ENCODE data around the gene FIBP. TPM values are rescaled to one million over a fixed set of nuclear protein-coding genes. Genes with fewer than 3 reads are reported as not detected.

FIBP gene
- total RNA-seq, 2 donors from 2014 or later = 50.9 to 82.8 TPM

DNA sequence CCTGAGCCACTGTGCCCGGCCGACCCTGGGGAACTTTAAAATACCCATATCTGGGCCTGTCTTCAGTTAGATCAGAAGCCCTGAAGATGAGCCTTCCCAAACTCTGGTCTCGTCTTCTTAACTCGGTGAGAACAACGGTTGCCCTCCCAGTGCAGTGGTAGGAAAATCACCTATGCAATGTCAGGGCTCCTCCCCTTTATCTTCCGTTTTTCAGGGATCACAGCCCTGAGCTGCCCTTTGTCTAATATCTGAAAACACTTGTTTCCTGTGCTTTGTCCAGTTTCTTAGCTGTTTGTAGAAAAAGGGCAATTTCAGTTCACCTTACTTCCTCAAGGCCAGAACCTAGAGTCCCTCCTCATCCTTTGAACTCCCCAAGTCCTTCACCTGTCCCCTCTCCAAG, 40.4 kb upstream of the FIBP start:
- no peaks in the 10 kb centered on the region for H3K36me3 ChIP-seq
- no peak overlapping the region for H3K4me3 ChIP-seq
- no peaks in the 10 kb centered on the region for H3K27me3 ChIP-seq
- DNase-seq (ENCODE audit: low spot score) = no peak
- TF ChIP-seq, protein P1, sequence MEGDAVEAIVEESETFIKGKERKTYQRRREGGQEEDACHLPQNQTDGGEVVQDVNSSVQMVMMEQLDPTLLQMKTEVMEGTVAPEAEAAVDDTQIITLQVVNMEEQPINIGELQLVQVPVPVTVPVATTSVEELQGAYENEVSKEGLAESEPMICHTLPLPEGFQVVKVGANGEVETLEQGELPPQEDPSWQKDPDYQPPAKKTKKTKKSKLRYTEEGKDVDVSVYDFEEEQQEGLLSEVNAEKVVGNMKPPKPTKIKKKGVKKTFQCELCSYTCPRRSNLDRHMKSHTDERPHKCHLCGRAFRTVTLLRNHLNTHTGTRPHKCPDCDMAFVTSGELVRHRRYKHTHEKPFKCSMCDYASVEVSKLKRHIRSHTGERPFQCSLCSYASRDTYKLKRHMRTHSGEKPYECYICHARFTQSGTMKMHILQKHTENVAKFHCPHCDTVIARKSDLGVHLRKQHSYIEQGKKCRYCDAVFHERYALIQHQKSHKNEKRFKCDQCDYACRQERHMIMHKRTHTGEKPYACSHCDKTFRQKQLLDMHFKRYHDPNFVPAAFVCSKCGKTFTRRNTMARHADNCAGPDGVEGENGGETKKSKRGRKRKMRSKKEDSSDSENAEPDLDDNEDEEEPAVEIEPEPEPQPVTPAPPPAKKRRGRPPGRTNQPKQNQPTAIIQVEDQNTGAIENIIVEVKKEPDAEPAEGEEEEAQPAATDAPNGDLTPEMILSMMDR (IDR thresholded peaks at IDR 0.05) = no peak
- H3K4me1 ChIP-seq = no peaks in the 10 kb centered on the region
- H3K9me3 ChIP-seq = no peaks in the 10 kb centered on the region
- H3K27ac ChIP-seq = no peak overlapping the region

DNA sequence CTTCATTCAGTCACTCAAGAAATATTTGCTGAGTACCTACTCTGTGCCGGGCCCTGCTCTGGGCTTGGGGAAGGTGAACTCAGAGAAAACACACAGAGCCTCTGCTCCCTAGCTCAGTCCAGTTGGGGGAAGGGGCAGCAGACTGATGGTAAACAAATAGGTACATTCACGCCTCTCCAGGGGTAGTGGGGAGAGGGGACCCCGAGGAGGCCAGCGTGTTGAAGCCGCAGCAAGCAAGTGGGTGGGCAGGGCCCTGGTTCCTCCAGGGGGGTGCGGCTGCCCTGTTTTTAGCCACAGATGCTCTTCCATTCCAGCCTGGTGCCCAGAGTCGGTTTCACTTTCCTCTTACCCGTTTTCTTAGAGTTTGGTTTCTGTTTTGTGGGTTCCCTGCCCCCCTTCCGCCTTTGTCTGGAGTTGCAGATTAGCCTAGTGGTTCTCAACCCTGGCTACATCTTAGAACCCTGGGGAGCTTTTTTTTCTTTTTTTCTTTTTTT, 39.7 kb upstream of the FIBP start:
- Histone ChIP-seq H3K27ac (no peak overlapping the region), H3K36me3 (peaks cover 2% of the 10 kb centered on the region), H3K9me3 (no peaks in the 10 kb centered on the region), H3K4me1 (no peaks in the 10 kb centered on the region), H3K27me3 (no peaks in the 10 kb centered on the region), H3K4me3 (no peak overlapping the region)
- TF ChIP-seq, protein P1 (IDR thresholded peaks at IDR 0.05) = no peak
- DNase-seq (ENCODE audit: low spot score) = no peak

DNA sequence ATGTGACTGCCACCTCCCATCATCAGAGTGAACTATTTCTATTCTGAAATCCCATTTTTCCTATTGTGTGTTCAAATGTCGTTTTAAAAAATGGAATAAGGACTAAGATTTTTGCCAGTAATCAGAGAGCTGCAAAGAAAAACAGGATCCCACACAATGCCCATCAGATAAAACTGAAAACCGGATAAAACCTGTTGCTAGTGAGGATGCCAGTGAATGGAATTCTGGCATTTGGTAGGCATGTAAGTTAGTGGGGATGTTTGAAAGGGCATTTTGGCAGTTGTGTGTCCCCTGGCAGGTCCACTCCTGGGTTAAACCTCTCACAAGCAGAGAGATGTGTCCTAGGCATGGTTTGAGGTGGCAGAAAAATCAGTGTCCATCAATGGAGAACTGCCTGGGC, 37.1 kb upstream of the FIBP start:
- Histone ChIP-seq H3K4me1 (peaks cover 0 to 8% of the 10 kb centered on the region in 2 donors), H3K27ac (no peak overlapping the region), H3K36me3 (peaks cover 12% of the 10 kb centered on the region), H3K4me3 (no peak overlapping the region), H3K27me3 (no peaks in the 10 kb centered on the region), H3K9me3 (no peaks in the 10 kb centered on the region)
- TF ChIP-seq, protein P1 (IDR thresholded peaks at IDR 0.05) = no peak
- no peak for DNase-seq (ENCODE audit: low spot score)

DNA sequence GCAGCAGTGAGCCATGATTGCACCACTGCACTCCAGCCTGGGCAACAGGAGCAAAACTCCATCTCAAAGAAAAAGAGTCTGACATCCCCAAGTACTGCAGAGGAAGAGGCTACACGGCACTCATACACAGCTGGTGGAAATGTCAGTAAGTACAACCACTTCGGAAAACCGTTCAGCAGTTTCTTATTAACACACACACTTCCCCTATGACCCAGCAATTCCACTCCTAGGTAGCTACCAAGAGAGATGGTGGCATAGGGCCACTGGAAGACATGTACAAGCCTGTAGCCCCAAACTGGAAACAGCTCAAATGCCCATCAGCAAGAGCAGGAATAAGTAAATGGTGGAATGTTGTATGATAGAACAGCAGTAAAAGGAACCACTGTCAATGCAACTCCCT, 34.3 kb upstream of the FIBP start:
- Histone ChIP-seq H3K27ac (no peak overlapping the region), H3K4me1 (peaks cover 0 to 23% of the 10 kb centered on the region in 2 donors), H3K27me3 (no peaks in the 10 kb centered on the region), H3K36me3 (peaks cover 12% of the 10 kb centered on the region), H3K4me3 (no peak overlapping the region), H3K9me3 (no peaks in the 10 kb centered on the region)
- TF ChIP-seq, protein P1 (IDR thresholded peaks at IDR 0.05) = no peak
- DNase-seq (ENCODE audit: low spot score) = no peak

DNA sequence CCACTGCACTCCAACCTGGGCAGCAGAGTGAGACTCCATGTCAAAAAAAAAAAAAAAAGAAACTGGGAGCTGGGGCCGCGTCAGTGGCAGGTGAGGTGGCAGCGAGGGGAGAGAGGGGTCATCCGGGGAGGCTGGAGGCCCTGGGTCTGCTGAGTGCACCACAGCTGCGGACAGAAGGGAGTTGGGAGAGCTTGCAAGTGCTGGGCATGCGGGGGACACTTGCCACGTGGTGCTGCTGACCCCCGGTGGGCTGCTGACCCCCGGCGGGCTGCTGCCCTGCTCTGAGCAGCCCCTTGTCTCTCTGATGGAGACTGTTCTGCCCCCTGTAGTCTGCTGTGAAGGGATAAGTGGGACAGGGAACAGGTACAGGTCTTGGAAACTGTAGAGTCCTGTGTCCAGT, 33.6 kb upstream of the FIBP start:
- no peak for DNase-seq (ENCODE audit: low spot score)
- no peaks in the 10 kb centered on the region for H3K9me3 ChIP-seq
- peaks cover 0 to 30% of the 10 kb centered on the region in 2 donors for H3K4me1 ChIP-seq
- TF ChIP-seq, protein P1 (IDR thresholded peaks at IDR 0.05) = no peak
- no peaks in the 10 kb centered on the region for H3K27me3 ChIP-seq
- no peak overlapping the region for H3K4me3 ChIP-seq
- no peak overlapping the region for H3K27ac ChIP-seq
- peaks cover 12% of the 10 kb centered on the region for H3K36me3 ChIP-seq

DNA sequence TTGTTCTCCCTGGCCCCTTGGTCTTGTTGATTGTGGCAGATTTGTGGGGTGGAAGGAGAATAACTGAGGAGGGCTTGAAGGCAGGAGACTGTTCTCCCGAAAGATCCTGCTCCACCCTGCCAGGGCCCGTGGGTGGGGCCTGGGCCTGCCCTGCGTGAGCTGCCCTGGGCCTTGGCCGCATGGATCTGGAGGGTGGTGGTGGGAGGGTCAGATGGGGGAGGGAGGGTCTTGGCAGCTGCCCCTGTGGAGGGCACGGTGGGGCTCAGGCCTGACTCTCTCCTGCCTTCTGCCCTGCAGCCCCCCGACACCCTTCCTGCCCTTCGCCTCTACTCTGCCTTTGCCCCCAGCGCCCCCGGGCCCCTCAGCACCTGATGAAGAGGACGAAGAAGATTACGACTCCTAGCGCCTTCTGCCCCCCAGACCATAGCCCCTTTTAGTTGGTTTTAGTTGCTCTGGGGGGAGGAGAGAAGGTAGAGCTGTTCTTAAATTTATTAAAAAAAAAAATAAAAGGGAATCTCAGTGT, 32.8 kb upstream of the FIBP start:
- Histone ChIP-seq H3K27ac (no peak overlapping the region), H3K27me3 (no peaks in the 10 kb centered on the region), H3K36me3 (peaks cover 12% of the 10 kb centered on the region), H3K4me3 (no peak overlapping the region), H3K9me3 (no peaks in the 10 kb centered on the region), H3K4me1 (peaks cover 0 to 38% of the 10 kb centered on the region in 2 donors)
- no peak for DNase-seq (ENCODE audit: low spot score)
- TF ChIP-seq, protein P1 (IDR thresholded peaks at IDR 0.05) = no peak

All from right atrium auricular region (tissue), 2 donors.